ENCODE measurements around the gene PKP4.

The PKP4 gene

GRCh38 chr2:158717366-158718195 lies 260.8 kb downstream of the PKP4 start:
- DNase-seq, result no peak
- H3K36me3 ChIP-seq (ENCODE audit: control insufficient read depth, insufficient read depth, low read length), result no peaks in the 10 kb centered on the region
- no peaks in the 10 kb centered on the region for H3K9me3 ChIP-seq (ENCODE audit: control insufficient read depth, low read length)
- no peaks in the 10 kb centered on the region for H3K27me3 ChIP-seq (replicated peaks; ENCODE audit: control insufficient read depth, insufficient read depth, low read length, poor library complexity, severe bottlenecking)
- no peaks in the 10 kb centered on the region for H3K4me1 ChIP-seq (ENCODE audit: control insufficient read depth, insufficient read depth, low read length, poor library complexity, severe bottlenecking)
- H3K4me3 ChIP-seq (ENCODE audit: insufficient read depth, low read depth, low read length, poor library complexity, severe bottlenecking), result no peak overlapping the region
- H3K27ac ChIP-seq (ENCODE audit: insufficient read depth, low read length, poor library complexity, severe bottlenecking), result no peak overlapping the region

DNA sequence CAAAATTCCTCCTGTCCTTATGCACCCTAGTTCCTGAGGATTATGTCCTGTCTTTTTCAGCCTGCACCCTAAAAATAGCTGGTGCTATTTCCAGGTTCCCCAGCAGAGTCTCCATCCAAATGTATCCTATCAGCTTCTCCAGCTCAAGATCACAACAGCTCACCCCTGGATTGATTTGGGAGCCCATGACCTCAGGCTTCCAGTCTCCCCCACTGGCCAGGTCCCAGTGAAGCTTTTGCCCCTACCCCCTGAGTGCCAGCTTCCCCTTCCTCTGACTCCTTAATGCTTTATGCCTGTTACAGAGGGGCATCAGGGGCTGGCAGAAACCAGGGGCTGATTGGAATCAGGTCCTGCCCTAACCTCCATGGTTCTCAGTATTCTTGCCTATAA lies 261.4 kb downstream of the PKP4 start:
- Histone ChIP-seq H3K27ac (ENCODE audit: insufficient read depth, low read length, poor library complexity, severe bottlenecking) (no peak overlapping the region), H3K9me3 (ENCODE audit: control insufficient read depth, low read length) (no peaks in the 10 kb centered on the region), H3K4me3 (ENCODE audit: insufficient read depth, low read depth, low read length, poor library complexity, severe bottlenecking) (no peak overlapping the region), H3K4me1 (ENCODE audit: control insufficient read depth, insufficient read depth, low read length, poor library complexity, severe bottlenecking) (no peaks in the 10 kb centered on the region), H3K27me3 (replicated peaks; ENCODE audit: control insufficient read depth, insufficient read depth, low read length, poor library complexity, severe bottlenecking) (no peaks in the 10 kb centered on the region), H3K36me3 (ENCODE audit: control insufficient read depth, insufficient read depth, low read length) (no peaks in the 10 kb centered on the region)
- DNase-seq, result no peak

GRCh38 chr2:158718851-158719250 lies 262.1 kb downstream of the PKP4 start:
- DNase-seq, result no peak
- no peak overlapping the region for H3K4me3 ChIP-seq (ENCODE audit: insufficient read depth, low read depth, low read length, poor library complexity, severe bottlenecking)
- no peaks in the 10 kb centered on the region for H3K36me3 ChIP-seq (ENCODE audit: control insufficient read depth, insufficient read depth, low read length)
- H3K27me3 ChIP-seq (replicated peaks; ENCODE audit: control insufficient read depth, insufficient read depth, low read length, poor library complexity, severe bottlenecking), result no peaks in the 10 kb centered on the region
- no peak overlapping the region for H3K27ac ChIP-seq (ENCODE audit: insufficient read depth, low read length, poor library complexity, severe bottlenecking)
- no peaks in the 10 kb centered on the region for H3K4me1 ChIP-seq (ENCODE audit: control insufficient read depth, insufficient read depth, low read length, poor library complexity, severe bottlenecking)
- no peaks in the 10 kb centered on the region for H3K9me3 ChIP-seq (ENCODE audit: control insufficient read depth, low read length)

DNA sequence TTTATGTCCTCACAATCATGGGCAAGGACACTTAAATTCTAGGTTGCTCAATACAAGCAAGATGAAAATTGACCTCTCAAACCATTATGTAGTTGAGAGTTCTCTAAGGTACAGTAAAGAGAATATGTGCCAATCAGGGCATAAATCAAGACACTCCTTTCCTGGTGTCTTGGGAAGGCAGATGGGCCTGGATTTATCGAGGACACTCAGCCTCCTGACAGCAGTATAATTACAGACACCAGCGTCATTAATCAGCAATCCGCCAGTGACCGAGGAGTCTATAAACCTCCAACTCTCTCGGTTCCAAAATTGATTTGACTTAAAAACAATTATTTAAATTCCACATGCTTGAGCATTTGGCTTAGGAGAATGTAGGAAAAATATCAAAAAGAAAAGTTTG lies 262.7 kb downstream of the PKP4 start:
- no peaks in the 10 kb centered on the region for H3K27me3 ChIP-seq (replicated peaks; ENCODE audit: control insufficient read depth, insufficient read depth, low read length, poor library complexity, severe bottlenecking)
- H3K9me3 ChIP-seq (ENCODE audit: control insufficient read depth, low read length), result no peaks in the 10 kb centered on the region
- DNase-seq, result no peak
- H3K4me1 ChIP-seq (ENCODE audit: control insufficient read depth, insufficient read depth, low read length, poor library complexity, severe bottlenecking), result no peaks in the 10 kb centered on the region
- H3K4me3 ChIP-seq (ENCODE audit: insufficient read depth, low read depth, low read length, poor library complexity, severe bottlenecking), result no peak overlapping the region
- H3K27ac ChIP-seq (ENCODE audit: insufficient read depth, low read length, poor library complexity, severe bottlenecking), result no peak overlapping the region
- H3K36me3 ChIP-seq (ENCODE audit: control insufficient read depth, insufficient read depth, low read length), result no peaks in the 10 kb centered on the region

- Histone ChIP-seq H3K27me3 (replicated peaks; ENCODE audit: control insufficient read depth, insufficient read depth, low read length, poor library complexity, severe bottlenecking) (no peaks in the 10 kb centered on the region), H3K36me3 (ENCODE audit: control insufficient read depth, insufficient read depth, low read length) (no peaks in the 10 kb centered on the region), H3K27ac (ENCODE audit: insufficient read depth, low read length, poor library complexity, severe bottlenecking) (no peak overlapping the region), H3K4me3 (ENCODE audit: insufficient read depth, low read depth, low read length, poor library complexity, severe bottlenecking) (no peak overlapping the region), H3K4me1 (ENCODE audit: control insufficient read depth, insufficient read depth, low read length, poor library complexity, severe bottlenecking) (no peaks in the 10 kb centered on the region), H3K9me3 (ENCODE audit: control insufficient read depth, low read length) (no peaks in the 10 kb centered on the region)
- no peak for DNase-seq
These were observed 265.7 kb downstream of the PKP4 start for GRCh38 chr2:158722266-158723105.

GRCh38 chr2:158723181-158723838 lies 266.6 kb downstream of the PKP4 start:
- Histone ChIP-seq H3K36me3 (ENCODE audit: control insufficient read depth, insufficient read depth, low read length) (no peaks in the 10 kb centered on the region), H3K9me3 (ENCODE audit: control insufficient read depth, low read length) (no peaks in the 10 kb centered on the region), H3K4me1 (ENCODE audit: control insufficient read depth, insufficient read depth, low read length, poor library complexity, severe bottlenecking) (no peaks in the 10 kb centered on the region), H3K4me3 (ENCODE audit: insufficient read depth, low read depth, low read length, poor library complexity, severe bottlenecking) (no peak overlapping the region), H3K27ac (ENCODE audit: insufficient read depth, low read length, poor library complexity, severe bottlenecking) (no peak overlapping the region), H3K27me3 (replicated peaks; ENCODE audit: control insufficient read depth, insufficient read depth, low read length, poor library complexity, severe bottlenecking) (no peaks in the 10 kb centered on the region)
- DNase-seq, result no peak

- Histone ChIP-seq H3K9me3 (ENCODE audit: control insufficient read depth, low read length) (no peaks in the 10 kb centered on the region), H3K27me3 (replicated peaks; ENCODE audit: control insufficient read depth, insufficient read depth, low read length, poor library complexity, severe bottlenecking) (no peaks in the 10 kb centered on the region), H3K36me3 (ENCODE audit: control insufficient read depth, insufficient read depth, low read length) (no peaks in the 10 kb centered on the region), H3K4me3 (ENCODE audit: insufficient read depth, low read depth, low read length, poor library complexity, severe bottlenecking) (no peak overlapping the region), H3K4me1 (ENCODE audit: control insufficient read depth, insufficient read depth, low read length, poor library complexity, severe bottlenecking) (no peaks in the 10 kb centered on the region), H3K27ac (ENCODE audit: insufficient read depth, low read length, poor library complexity, severe bottlenecking) (no peak overlapping the region)
- no peak for DNase-seq
These were observed 267.4 kb downstream of the PKP4 start for GRCh38 chr2:158723921-158724802.

DNA sequence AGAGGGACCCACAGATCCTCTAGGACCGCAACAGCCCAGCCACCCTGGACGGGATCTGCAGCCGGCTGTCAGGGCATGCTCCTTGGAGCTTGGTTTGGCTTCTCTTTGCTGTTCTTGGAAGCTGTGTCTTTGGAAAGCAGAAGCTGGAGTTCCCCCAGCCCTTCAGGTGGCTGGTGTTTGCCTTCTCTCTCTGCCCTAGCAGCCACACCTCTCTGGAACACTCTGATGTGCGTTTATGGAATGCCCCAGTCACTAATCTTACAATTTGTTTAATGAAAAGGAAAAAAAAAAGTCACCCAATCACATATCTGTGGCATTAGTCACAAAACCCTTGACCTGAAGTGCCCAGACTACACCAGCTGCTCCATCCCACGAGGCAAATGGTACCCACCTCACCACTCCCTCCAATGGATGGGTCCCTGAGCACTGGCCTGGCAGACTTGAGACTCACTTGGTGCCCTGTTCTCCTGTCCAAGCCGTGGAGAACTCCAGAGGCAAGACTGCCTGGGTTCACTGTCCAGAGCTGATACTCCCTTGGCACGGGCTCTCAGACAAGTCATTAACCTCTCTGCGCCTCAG lies 268.1 kb downstream of the PKP4 start:
- Histone ChIP-seq H3K4me1 (ENCODE audit: control insufficient read depth, insufficient read depth, low read length, poor library complexity, severe bottlenecking) (no peaks in the 10 kb centered on the region), H3K27me3 (replicated peaks; ENCODE audit: control insufficient read depth, insufficient read depth, low read length, poor library complexity, severe bottlenecking) (no peaks in the 10 kb centered on the region), H3K9me3 (ENCODE audit: control insufficient read depth, low read length) (no peaks in the 10 kb centered on the region), H3K4me3 (ENCODE audit: insufficient read depth, low read depth, low read length, poor library complexity, severe bottlenecking) (no peak overlapping the region), H3K36me3 (ENCODE audit: control insufficient read depth, insufficient read depth, low read length) (no peaks in the 10 kb centered on the region), H3K27ac (ENCODE audit: insufficient read depth, low read length, poor library complexity, severe bottlenecking) (no peak overlapping the region)
- DNase-seq, result no peak

DNA sequence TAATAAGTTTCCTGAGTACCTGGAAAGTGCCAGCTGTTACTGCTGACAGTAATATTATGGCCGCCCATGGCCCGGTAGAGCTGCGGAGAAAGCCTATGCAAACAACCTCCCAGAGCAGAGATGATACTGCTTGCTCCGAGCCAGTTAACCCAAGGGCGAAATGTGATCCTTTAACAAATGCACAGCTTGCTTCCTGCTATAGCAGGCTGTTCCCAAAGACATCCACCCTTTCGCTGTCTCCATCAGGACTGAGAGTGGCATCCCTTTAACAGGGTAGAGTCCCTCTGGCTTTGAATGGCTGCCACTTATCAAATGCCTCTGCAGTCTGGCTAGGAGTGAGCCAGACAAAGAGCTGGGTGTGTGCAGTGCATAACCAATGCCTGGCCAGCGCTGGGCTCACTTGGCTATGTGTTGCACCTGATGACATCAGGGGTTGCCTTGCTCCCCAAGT lies 268.7 kb downstream of the PKP4 start:
- H3K27me3 ChIP-seq (replicated peaks; ENCODE audit: control insufficient read depth, insufficient read depth, low read length, poor library complexity, severe bottlenecking), result no peaks in the 10 kb centered on the region
- no peaks in the 10 kb centered on the region for H3K4me1 ChIP-seq (ENCODE audit: control insufficient read depth, insufficient read depth, low read length, poor library complexity, severe bottlenecking)
- no peaks in the 10 kb centered on the region for H3K36me3 ChIP-seq (ENCODE audit: control insufficient read depth, insufficient read depth, low read length)
- H3K27ac ChIP-seq (ENCODE audit: insufficient read depth, low read length, poor library complexity, severe bottlenecking), result no peak overlapping the region
- H3K4me3 ChIP-seq (ENCODE audit: insufficient read depth, low read depth, low read length, poor library complexity, severe bottlenecking), result no peak overlapping the region
- no peaks in the 10 kb centered on the region for H3K9me3 ChIP-seq (ENCODE audit: control insufficient read depth, low read length)
- no peak for DNase-seq

Data from effector memory CD4-positive, alpha-beta T cell (primary cell).